Osteocyte (in vitro differentiated cells): ENCODE data around the gene CSF2RB. TPM values are rescaled to one million over a fixed set of nuclear protein-coding genes. Genes with fewer than 3 reads are reported as not detected.

Experiments
- DNase-seq: peaks from one replicate; pipeline ENCODE4 v3.0.0; 2021; ENCODE audit warnings: mixed read lengths; ENCODE audit not compliant: unreplicated experiment; ENCODE audit errors: extremely low spot score
- H3K27ac Mint-ChIP-seq: one replicate; pipeline ENCODE4 v1.8.0; 2021; ENCODE audit warnings: mild to moderate bottlenecking, mixed read lengths; ENCODE audit not compliant: unreplicated experiment
- H3K27me3 Mint-ChIP-seq: one replicate; pipeline ENCODE4 v1.8.0; 2021; ENCODE audit warnings: mixed read lengths; ENCODE audit not compliant: unreplicated experiment
- H3K36me3 Mint-ChIP-seq: one replicate; pipeline ENCODE4 v1.8.0; 2021; ENCODE audit warnings: mixed read lengths; ENCODE audit not compliant: unreplicated experiment
- H3K4me1 Mint-ChIP-seq: one replicate; pipeline ENCODE4 v1.8.0; 2021; ENCODE audit warnings: mixed read lengths; ENCODE audit not compliant: unreplicated experiment
- H3K4me3 Mint-ChIP-seq: one replicate; pipeline ENCODE4 v1.8.0; 2021; ENCODE audit warnings: mild to moderate bottlenecking, moderate library complexity, mixed read lengths; ENCODE audit not compliant: unreplicated experiment
- H3K9me3 Mint-ChIP-seq: one replicate; pipeline ENCODE4 v1.8.0; 2021; ENCODE audit warnings: mixed read lengths; ENCODE audit not compliant: unreplicated experiment
- CTCF ChIP-seq: fragments of 200-600 bp; sonication (generic); IDR thresholded peaks from 2 replicates; pipeline ENCODE4 v1.5.0; 2021; ENCODE audit warnings: antibody characterized with exemption, mild to moderate bottlenecking, moderate library complexity
- total RNA-seq: library from RNA; stranded (reverse); gene quantifications from 2 replicates; pipeline ENCODE4 v1.2.1, GENCODE V29; 2021

Gene CSF2RB
- total RNA-seq, 1 donor from 2014 or later, result not detected

- Mint-ChIP-seq H3K4me3 (no peak overlapping the region), H3K36me3 (no peaks in the 10 kb centered on the region), H3K27ac (no peak overlapping the region), H3K4me1 (peaks cover 4% of the 10 kb centered on the region), H3K9me3 (no peaks in the 10 kb centered on the region), H3K27me3 (peaks cover 18% of the 10 kb centered on the region)
- no peak for DNase-seq
- TF ChIP-seq CTCF, result no peak
Observed at GRCh38 chr22:36872866-36873498, 40.4 kb upstream of the CSF2RB start.

GRCh38 chr22:36873614-36874308 lies 39.7 kb upstream of the CSF2RB start:
- peak; percentile 63 for TF ChIP-seq CTCF
- H3K4me3 Mint-ChIP-seq, result no peak overlapping the region
- H3K9me3 Mint-ChIP-seq, result no peaks in the 10 kb centered on the region
- H3K27ac Mint-ChIP-seq, result peak overlapping the region; percentile 42
- H3K36me3 Mint-ChIP-seq, result no peaks in the 10 kb centered on the region
- peaks cover 4% of the 10 kb centered on the region for H3K4me1 Mint-ChIP-seq
- no peak for DNase-seq
- H3K27me3 Mint-ChIP-seq, result peaks cover 20% of the 10 kb centered on the region

- H3K9me3 Mint-ChIP-seq, result no peaks in the 10 kb centered on the region
- no peak for DNase-seq
Observed at GRCh38 chr22:36874309-36874696, 39.1 kb upstream of the CSF2RB start.

GRCh38 chr22:36874736-36875135 lies 38.7 kb upstream of the CSF2RB start:
- H3K4me3 Mint-ChIP-seq, result no peak overlapping the region
- TF ChIP-seq CTCF, result no peak
- no peaks in the 10 kb centered on the region for H3K9me3 Mint-ChIP-seq
- no peak overlapping the region for H3K27ac Mint-ChIP-seq
- H3K4me1 Mint-ChIP-seq, result peaks cover 4% of the 10 kb centered on the region
- peaks cover 26% of the 10 kb centered on the region for H3K27me3 Mint-ChIP-seq
- H3K36me3 Mint-ChIP-seq, result no peaks in the 10 kb centered on the region
- no peak for DNase-seq

More at GRCh38 chr22:36874309-36874696, 39.1 kb upstream of the CSF2RB start:
- Mint-ChIP-seq H3K36me3 (no peaks in the 10 kb centered on the region), H3K4me3 (no peak overlapping the region), H3K27me3 (peaks cover 25% of the 10 kb centered on the region), H3K27ac (no peak overlapping the region), H3K4me1 (peaks cover 4% of the 10 kb centered on the region)
- TF ChIP-seq CTCF, result no peak

- H3K4me3 Mint-ChIP-seq, result no peak overlapping the region
Observed at GRCh38 chr22:36875741-36876140, 37.7 kb upstream of the CSF2RB start.

More at GRCh38 chr22:36875741-36876140, 37.7 kb upstream of the CSF2RB start:
- Mint-ChIP-seq H3K27ac (no peak overlapping the region), H3K36me3 (no peaks in the 10 kb centered on the region), H3K27me3 (peaks cover 26% of the 10 kb centered on the region), H3K4me1 (peaks cover 4% of the 10 kb centered on the region), H3K9me3 (peaks cover 3% of the 10 kb centered on the region)
- TF ChIP-seq CTCF, result no peak
- no peak for DNase-seq
